ENCODE measurements around the gene PAM. TPM values are rescaled to one million over a fixed set of nuclear protein-coding genes. Genes with fewer than 3 reads are reported as not detected.

The PAM gene
- total RNA-seq, 1 donor from 2014 or later = 171 TPM

DNA sequence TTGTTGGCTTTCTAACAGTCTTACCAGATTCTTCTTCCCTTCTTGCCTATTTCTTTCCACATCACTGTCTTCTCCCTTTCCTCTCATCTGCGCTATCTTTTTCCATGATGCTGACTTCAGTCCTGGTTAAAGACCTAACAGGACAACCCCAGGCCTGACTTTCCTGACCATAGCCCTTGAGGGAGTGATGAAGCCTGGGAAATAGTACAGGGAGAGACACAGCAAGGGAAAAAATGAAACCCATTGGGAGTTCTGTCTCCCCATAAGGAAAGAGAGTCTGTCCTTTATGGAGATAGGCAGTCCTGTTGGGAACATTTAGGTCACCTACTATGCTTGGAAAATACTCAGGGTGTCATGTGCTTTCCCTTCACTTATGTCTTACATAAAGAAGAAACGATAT lies 272.2 kb downstream of the PAM start:
- H3K27ac ChIP-seq = no peak overlapping the region
- TF ChIP-seq, protein P1, sequence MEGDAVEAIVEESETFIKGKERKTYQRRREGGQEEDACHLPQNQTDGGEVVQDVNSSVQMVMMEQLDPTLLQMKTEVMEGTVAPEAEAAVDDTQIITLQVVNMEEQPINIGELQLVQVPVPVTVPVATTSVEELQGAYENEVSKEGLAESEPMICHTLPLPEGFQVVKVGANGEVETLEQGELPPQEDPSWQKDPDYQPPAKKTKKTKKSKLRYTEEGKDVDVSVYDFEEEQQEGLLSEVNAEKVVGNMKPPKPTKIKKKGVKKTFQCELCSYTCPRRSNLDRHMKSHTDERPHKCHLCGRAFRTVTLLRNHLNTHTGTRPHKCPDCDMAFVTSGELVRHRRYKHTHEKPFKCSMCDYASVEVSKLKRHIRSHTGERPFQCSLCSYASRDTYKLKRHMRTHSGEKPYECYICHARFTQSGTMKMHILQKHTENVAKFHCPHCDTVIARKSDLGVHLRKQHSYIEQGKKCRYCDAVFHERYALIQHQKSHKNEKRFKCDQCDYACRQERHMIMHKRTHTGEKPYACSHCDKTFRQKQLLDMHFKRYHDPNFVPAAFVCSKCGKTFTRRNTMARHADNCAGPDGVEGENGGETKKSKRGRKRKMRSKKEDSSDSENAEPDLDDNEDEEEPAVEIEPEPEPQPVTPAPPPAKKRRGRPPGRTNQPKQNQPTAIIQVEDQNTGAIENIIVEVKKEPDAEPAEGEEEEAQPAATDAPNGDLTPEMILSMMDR (IDR thresholded peaks at IDR 0.05) = no peak

DNA sequence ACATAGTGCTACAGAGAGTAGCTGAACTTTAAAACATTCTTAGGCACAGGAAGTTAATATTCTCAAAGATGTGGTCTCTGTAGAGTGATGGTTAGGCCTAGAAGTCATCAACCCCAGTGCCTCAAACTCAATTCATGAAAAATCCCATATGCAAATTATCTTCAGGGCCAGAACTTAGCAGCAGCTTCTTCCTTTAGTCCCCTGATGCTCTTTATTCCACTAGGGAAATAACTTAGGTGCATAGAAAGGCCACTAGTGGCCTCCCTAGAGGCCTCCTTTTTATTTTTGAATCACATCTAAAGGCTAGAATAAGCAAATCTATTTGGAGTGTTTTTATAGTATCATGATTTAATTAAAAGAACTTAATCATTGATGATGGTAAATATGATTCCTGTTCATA lies 276.5 kb downstream of the PAM start:
- intact Hi-C loops (cut with DNase I) = no loop called here
- Histone ChIP-seq H3K27ac (no peak overlapping the region), H3K4me3 (no peak overlapping the region), H3K36me3 (peaks cover 45% of the 10 kb centered on the region), H3K27me3 (ENCODE audit: low read depth) (no peaks in the 10 kb centered on the region), H3K9me3 (peaks cover 3% of the 10 kb centered on the region), H3K4me1 (no peaks in the 10 kb centered on the region)
- DNase-seq = no peak
- ATAC-seq = no peak
- TF ChIP-seq, protein P1 (IDR thresholded peaks at IDR 0.05) = no peak

More for the DNA sequence above, 272.2 kb downstream of the PAM start:
- H3K4me3 ChIP-seq = no peak overlapping the region
- no peaks in the 10 kb centered on the region for H3K9me3 ChIP-seq
- no peak for ATAC-seq
- no peaks in the 10 kb centered on the region for H3K4me1 ChIP-seq
- no peaks in the 10 kb centered on the region for H3K27me3 ChIP-seq (ENCODE audit: low read depth)
- no peak for DNase-seq
- intact Hi-C loops (cut with DNase I) = no loop called here
- H3K36me3 ChIP-seq = peaks cover 55% of the 10 kb centered on the region

DNA sequence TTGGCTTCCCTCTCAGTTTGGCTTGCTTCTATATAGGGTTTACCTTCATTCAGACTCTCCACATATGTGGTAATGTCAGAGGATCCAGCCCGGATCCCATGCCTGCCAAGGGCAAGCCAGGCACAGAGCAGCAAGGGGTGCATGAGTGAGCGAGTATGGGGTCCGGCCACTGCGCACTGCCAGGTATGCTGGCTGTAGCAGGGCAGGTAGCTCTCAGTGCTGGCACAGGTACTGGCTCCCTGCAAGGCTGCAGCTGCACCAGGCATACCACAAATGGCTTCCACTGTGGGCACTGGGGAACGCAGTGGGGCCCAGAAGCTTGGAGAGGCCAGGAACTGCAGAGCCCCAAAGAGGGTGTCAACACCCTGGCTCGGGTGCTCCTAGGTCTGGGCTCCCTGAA lies 278.6 kb downstream of the PAM start:
- no peak overlapping the region for H3K27ac ChIP-seq
- no peaks in the 10 kb centered on the region for H3K27me3 ChIP-seq (ENCODE audit: low read depth)
- ATAC-seq = peak in 1 of 2 donors; percentile 42
- H3K4me3 ChIP-seq = no peak overlapping the region
- H3K4me1 ChIP-seq = no peaks in the 10 kb centered on the region
- peaks cover 3% of the 10 kb centered on the region for H3K9me3 ChIP-seq
- TF ChIP-seq, protein P1 (IDR thresholded peaks at IDR 0.05) = no peak
- intact Hi-C loops (cut with DNase I) = no loop called here
- DNase-seq = no peak
- peaks cover 27% of the 10 kb centered on the region for H3K36me3 ChIP-seq

DNA sequence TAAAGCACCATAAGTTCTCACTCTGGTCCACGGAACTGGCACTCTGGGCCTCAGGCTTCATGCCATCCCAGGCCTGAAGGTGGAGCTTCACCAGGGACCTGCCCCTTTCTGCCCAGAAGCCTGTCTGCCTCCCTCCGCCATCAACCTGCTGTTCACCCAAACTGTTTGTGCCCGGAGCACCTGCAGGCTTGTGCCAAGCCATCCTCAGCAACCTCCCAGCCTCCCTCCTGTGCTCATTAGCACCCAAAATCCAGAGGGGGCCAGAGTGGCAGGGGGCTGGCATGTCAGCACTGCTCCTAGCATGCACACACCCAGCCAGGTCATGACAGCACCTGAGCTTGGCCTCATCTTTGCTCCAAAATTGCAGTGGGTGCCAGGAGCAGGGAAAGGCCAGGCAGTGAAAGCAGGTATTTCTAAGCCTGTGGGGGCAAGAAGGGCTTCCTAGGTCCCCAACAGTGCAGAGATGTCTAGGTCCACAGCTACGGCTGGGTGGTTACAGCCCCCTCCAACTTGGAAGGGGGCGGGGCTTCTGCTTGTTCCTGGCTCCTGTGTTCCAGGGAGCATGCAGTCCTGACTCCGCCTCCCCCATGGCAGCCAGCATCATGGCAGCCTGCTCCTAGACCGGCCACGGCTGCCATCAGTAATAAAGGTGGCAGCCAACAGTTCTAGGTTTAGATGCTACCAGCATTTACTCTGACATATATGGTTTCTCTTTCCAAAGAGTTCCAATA lies 279.7 kb downstream of the PAM start:
- peaks cover 16% of the 10 kb centered on the region for H3K36me3 ChIP-seq
- TF ChIP-seq, protein P1 (IDR thresholded peaks at IDR 0.05) = no peak
- intact Hi-C loops (cut with DNase I) = no loop called here
- H3K27me3 ChIP-seq (ENCODE audit: low read depth) = no peaks in the 10 kb centered on the region
- ATAC-seq (peak in 1 of 2 donors; percentile 32), DNase-seq (no peak)
- H3K4me3 ChIP-seq = no peak overlapping the region
- H3K9me3 ChIP-seq = peaks cover 3% of the 10 kb centered on the region
- no peaks in the 10 kb centered on the region for H3K4me1 ChIP-seq
- no peak overlapping the region for H3K27ac ChIP-seq

DNA sequence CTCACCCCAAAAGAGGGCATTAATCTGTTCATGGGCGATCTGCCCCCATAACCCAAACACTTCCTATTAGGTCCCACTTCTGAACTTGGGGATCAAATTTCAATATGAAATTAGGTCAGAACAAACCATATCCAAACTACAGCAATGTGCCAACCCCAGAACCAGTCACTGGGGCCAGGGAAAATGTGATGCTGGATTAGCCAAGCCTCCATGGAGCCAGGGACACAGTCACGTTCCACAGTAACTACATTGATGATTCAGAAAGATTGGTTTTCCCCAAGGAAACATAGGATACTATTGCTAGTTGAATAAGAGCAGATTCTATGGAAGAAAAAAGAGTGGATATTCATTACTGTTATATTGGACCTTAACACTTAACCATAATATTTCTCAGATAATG lies 280.6 kb downstream of the PAM start:
- Histone ChIP-seq H3K9me3 (peaks cover 3% of the 10 kb centered on the region), H3K27ac (no peak overlapping the region), H3K4me3 (no peak overlapping the region), H3K4me1 (no peaks in the 10 kb centered on the region), H3K36me3 (peaks cover 9% of the 10 kb centered on the region), H3K27me3 (ENCODE audit: low read depth) (no peaks in the 10 kb centered on the region)
- TF ChIP-seq, protein P1 (IDR thresholded peaks at IDR 0.05) = no peak
- intact Hi-C loops (cut with DNase I) = no loop called here
- no peak for DNase-seq
- ATAC-seq = no peak

All from lower lobe of right lung (tissue), 2 donors.